GM23338 (cell line): ENCODE measurements around the gene ACSF3.

Experiments
- EZH2 ChIP-seq: fragments of 200-600 bp; sonication (generic); IDR thresholded peaks from one replicate; pipeline ENCODE4 v1.8.0; 2017; ENCODE audit warnings: antibody characterized with exemption, mild to moderate bottlenecking, low read depth; ENCODE audit not compliant: unreplicated experiment
- EZH2phosphoT487 ChIP-seq: fragments of 200-600 bp; sonication (generic); IDR thresholded peaks from one replicate; pipeline ENCODE4 v1.8.1; 2018; ENCODE audit warnings: antibody characterized with exemption; ENCODE audit not compliant: unreplicated experiment
- JUNB ChIP-seq: IDR thresholded peaks from one replicate; pipeline ENCODE4 v1.6.1; 2016; ENCODE audit warnings: antibody characterized with exemption; ENCODE audit not compliant: unreplicated experiment
- NANOG ChIP-seq: IDR thresholded peaks from 2 replicates; pipeline ENCODE4 v1.6.1; 2016; ENCODE audit warnings: antibody characterized with exemption, borderline replicate concordance
- POLR2AphosphoS5 ChIP-seq: IDR thresholded peaks from 2 replicates; pipeline ENCODE4 v1.6.1; 2016; ENCODE audit warnings: antibody characterized with exemption, low read depth
- STAT1 ChIP-seq: IDR thresholded peaks from one replicate; pipeline ENCODE4 v1.6.1; 2016; ENCODE audit warnings: antibody characterized with exemption; ENCODE audit not compliant: unreplicated experiment
- ZNF114 ChIP-seq: fragments of 250-450 bp; sonication (Bioruptor Pico); IDR thresholded peaks from 2 replicates; pipeline ENCODE4 v1.5.0; 2020; ENCODE audit warnings: mild to moderate bottlenecking, moderate library complexity
- TF ChIP-seq, protein P1 (sequence below), 2 experiments: fragments of 200-600 bp in 1 of 2; sonication (generic) in 1 of 2; conservative IDR thresholded peaks; 2 replicates each; pipeline versions ENCODE4 v1.5.1 to v1.6.1; 2016 to 2017; ENCODE audit warnings: antibody characterized with exemption in 2 of 2, low read depth in 2 of 2, mild to moderate bottlenecking in 2 of 2, moderate library complexity in 1 of 2
- TF ChIP-seq, protein P2 (sequence below): IDR thresholded peaks from one replicate; pipeline ENCODE4 v1.6.1; 2018; ENCODE audit warnings: antibody characterized with exemption; ENCODE audit not compliant: unreplicated experiment
- TF ChIP-seq, protein P3 (sequence below): IDR thresholded peaks from 2 replicates; pipeline ENCODE4 v1.6.1; 2016; ENCODE audit warnings: antibody characterized with exemption

DNA sequence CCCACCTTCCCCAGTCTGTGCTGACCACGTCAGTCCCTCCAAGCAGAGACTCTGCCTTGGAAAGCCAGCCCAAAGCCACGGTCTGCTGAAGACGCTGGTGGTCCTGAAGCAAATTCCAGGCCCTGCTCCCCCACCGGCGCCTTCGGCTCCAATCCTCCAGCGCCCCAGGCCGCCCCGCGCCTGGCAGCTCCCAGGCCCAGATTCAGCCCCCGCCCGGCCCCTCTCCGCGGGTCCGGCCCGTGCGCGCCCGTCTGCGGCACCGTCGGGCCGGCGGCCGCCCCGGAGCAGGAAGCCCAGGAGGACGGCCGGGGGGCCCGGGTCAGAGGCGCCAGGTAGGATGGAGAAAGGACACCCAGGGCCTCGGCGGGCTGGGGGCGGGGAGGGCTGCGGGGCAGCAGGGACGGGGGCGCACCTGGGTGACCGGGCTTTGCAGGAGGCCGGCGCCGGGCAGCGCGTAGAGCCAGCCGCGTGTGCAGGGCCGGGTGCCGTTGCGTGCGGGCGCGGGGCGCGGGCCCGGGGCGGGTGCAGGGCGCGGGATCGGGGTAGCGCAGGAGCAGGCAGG, 107.3 kb downstream of the ACSF3 start:
- TF ChIP-seq, protein P1, sequence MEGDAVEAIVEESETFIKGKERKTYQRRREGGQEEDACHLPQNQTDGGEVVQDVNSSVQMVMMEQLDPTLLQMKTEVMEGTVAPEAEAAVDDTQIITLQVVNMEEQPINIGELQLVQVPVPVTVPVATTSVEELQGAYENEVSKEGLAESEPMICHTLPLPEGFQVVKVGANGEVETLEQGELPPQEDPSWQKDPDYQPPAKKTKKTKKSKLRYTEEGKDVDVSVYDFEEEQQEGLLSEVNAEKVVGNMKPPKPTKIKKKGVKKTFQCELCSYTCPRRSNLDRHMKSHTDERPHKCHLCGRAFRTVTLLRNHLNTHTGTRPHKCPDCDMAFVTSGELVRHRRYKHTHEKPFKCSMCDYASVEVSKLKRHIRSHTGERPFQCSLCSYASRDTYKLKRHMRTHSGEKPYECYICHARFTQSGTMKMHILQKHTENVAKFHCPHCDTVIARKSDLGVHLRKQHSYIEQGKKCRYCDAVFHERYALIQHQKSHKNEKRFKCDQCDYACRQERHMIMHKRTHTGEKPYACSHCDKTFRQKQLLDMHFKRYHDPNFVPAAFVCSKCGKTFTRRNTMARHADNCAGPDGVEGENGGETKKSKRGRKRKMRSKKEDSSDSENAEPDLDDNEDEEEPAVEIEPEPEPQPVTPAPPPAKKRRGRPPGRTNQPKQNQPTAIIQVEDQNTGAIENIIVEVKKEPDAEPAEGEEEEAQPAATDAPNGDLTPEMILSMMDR (conservative IDR thresholded peaks at IDR 0.05; ENCODE audit: low read depth in 2 of 2): no peak
- TF ChIP-seq JUNB: no peak
- peak; percentile 44 for TF ChIP-seq EZH2
- TF ChIP-seq POLR2AphosphoS5: no peak
- no peak for TF ChIP-seq ZNF114
- TF ChIP-seq, protein P2, sequence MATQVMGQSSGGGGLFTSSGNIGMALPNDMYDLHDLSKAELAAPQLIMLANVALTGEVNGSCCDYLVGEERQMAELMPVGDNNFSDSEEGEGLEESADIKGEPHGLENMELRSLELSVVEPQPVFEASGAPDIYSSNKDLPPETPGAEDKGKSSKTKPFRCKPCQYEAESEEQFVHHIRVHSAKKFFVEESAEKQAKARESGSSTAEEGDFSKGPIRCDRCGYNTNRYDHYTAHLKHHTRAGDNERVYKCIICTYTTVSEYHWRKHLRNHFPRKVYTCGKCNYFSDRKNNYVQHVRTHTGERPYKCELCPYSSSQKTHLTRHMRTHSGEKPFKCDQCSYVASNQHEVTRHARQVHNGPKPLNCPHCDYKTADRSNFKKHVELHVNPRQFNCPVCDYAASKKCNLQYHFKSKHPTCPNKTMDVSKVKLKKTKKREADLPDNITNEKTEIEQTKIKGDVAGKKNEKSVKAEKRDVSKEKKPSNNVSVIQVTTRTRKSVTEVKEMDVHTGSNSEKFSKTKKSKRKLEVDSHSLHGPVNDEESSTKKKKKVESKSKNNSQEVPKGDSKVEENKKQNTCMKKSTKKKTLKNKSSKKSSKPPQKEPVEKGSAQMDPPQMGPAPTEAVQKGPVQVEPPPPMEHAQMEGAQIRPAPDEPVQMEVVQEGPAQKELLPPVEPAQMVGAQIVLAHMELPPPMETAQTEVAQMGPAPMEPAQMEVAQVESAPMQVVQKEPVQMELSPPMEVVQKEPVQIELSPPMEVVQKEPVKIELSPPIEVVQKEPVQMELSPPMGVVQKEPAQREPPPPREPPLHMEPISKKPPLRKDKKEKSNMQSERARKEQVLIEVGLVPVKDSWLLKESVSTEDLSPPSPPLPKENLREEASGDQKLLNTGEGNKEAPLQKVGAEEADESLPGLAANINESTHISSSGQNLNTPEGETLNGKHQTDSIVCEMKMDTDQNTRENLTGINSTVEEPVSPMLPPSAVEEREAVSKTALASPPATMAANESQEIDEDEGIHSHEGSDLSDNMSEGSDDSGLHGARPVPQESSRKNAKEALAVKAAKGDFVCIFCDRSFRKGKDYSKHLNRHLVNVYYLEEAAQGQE: no peak
- TF ChIP-seq, protein P3, sequence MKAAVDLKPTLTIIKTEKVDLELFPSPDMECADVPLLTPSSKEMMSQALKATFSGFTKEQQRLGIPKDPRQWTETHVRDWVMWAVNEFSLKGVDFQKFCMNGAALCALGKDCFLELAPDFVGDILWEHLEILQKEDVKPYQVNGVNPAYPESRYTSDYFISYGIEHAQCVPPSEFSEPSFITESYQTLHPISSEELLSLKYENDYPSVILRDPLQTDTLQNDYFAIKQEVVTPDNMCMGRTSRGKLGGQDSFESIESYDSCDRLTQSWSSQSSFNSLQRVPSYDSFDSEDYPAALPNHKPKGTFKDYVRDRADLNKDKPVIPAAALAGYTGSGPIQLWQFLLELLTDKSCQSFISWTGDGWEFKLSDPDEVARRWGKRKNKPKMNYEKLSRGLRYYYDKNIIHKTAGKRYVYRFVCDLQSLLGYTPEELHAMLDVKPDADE: no peak
- no peak for TF ChIP-seq NANOG
- no peak for TF ChIP-seq EZH2phosphoT487
- no peak for TF ChIP-seq STAT1
